ENCODE results near the gene SLC10A2.

- TF ChIP-seq CTCF (conservative IDR thresholded peaks at IDR 0.05 in 1 of 2, IDR thresholded peaks at IDR 0.05 in 1 of 2; ENCODE audit: extremely low read depth in 1 of 2, insufficient read depth in 1 of 2, low read depth in 1 of 2, low read length in 2 of 2) = no peak
- TF ChIP-seq EZH2 (IDR thresholded peaks at IDR 0.05; ENCODE audit: borderline replicate concordance, low read length) = no peak
These were observed 41.4 kb upstream of the SLC10A2 start for GRCh38 chr13:103107580-103107979.
